HG03521 (cell line): ENCODE measurements around the gene TSBP1.
"Not testable (repeated sequence)": the region's sequence is repeated elsewhere in the genome, so short reads cannot be mapped to it uniquely, and the experiment has no call there.

Experiments used
- ATAC-seq: cut with Tn5 transposase; IDR thresholded peaks from one replicate; pipeline ENCODE4 v1.9.1; 2021; ENCODE audit warnings: mild to moderate bottlenecking, moderate library complexity; ENCODE audit not compliant: unreplicated experiment

The TSBP1 gene

DNA sequence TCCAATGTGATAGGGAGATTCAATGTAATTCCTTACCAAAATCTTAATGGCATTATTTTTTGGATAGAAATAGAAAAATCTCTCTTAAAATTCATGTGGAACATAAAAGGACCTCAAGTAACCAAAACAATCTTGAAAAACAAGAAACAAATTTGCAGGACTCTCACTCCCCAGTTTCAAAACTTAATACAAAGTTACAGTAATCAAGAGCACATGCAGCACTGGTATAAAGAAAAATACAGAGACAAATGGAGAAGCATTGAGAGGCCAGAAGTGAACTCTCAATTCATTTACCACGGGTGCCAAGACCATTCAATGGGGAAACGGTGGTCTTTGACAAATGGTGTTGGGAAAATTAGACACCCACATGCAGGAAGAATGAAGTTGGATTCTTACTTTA is 7.8 kb upstream of the TSBP1 start:
- ATAC-seq: no peak

DNA sequence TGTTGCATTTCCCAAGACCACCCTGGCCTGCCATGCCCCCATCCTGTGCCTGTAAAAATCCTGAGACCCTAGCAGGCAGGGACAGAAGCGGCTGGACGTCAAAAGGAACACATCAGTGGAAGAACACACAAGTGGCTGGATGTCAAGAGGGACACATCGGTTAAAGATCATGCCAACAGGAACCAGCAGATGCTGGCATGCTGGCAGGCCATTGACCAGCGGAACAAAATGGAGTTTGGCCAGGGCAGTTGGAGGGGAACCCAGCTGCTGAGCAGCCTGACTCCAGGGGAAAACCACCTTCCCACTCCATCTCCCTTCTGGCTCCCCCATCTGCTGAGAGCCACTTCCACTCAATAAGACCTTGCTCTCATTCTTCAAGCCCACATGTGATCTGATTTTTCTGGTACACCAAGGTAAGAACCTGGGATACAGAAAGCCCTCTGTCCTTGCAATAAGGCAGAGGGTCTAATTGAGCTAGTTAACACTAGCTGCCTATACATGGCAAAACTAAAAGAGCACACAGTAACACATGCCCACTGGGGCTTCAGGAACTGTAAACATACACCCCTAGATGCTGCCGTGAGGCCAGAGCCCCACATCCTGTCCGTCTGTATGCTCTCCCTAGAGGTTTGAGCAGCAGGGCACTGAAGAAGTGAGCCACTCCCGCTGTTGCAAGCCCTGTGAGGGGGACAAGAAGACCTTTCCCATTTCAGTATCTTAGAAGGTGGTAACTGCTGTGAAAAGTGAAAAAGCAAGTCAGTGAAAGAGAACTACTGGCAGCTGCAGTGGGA is 4.2 kb upstream of the TSBP1 start:
- ATAC-seq: no peak

GRCh38 chr6:32371229-32371628 is 474 bp downstream of the TSBP1 start:
- ATAC-seq: no peak

DNA sequence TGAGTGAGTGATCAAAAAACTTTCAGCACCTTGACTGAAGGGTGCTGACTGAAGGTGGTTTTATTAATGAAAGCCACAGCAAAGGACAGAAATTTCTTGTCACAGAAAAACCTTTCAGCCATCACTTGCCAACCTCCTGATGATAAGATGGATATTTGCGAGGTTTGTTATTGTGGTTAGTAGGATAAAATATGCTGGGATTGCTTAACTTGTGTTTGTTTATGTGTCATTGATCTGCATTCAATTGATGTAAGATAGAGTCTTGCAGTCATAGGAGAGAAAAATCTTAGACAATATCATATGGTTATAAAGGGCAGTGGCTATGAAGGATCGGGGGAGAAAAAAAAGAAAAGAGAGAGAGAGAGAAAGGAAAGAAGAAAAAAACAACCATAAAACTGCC is 1.2 kb downstream of the TSBP1 start:
- ATAC-seq: no peak

GRCh38 chr6:32369660-32370059 is 2.0 kb downstream of the TSBP1 start:
- ATAC-seq: no peak

GRCh38 chr6:32367644-32368043 is 4.1 kb downstream of the TSBP1 start:
- no peak for ATAC-seq

DNA sequence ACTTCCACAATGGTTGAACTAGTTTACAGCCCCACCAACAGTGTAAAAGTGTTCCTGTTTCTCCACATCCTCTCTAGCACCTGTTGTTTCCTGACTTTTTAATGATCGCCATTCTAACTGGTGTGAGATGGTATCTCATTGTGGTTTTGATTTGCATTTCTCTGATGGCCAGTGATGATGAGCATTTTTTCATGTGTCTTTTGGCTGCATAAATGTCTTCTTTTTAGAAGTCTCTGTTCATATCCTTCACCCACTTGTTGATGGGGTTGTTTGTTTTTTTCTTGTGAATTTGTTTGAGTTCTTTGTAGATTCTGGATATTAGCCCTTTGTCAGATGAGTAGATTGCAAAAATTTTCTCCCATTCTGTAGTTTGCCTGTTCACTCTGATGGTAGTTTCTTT is 12.5 kb downstream of the TSBP1 start:
- ATAC-seq: not testable (repeated sequence)

- ATAC-seq: not testable (repeated sequence)
Observed at GRCh38 chr6:32358548-32358947, 13.2 kb downstream of the TSBP1 start.

- no peak for ATAC-seq
Observed at GRCh38 chr6:32355018-32355417, 16.7 kb downstream of the TSBP1 start.

- no peak for ATAC-seq
Observed at GRCh38 chr6:32353348-32353747, 18.4 kb downstream of the TSBP1 start.

- ATAC-seq: no peak
Observed at GRCh38 chr6:32340242-32340641, 31.5 kb downstream of the TSBP1 start.

DNA sequence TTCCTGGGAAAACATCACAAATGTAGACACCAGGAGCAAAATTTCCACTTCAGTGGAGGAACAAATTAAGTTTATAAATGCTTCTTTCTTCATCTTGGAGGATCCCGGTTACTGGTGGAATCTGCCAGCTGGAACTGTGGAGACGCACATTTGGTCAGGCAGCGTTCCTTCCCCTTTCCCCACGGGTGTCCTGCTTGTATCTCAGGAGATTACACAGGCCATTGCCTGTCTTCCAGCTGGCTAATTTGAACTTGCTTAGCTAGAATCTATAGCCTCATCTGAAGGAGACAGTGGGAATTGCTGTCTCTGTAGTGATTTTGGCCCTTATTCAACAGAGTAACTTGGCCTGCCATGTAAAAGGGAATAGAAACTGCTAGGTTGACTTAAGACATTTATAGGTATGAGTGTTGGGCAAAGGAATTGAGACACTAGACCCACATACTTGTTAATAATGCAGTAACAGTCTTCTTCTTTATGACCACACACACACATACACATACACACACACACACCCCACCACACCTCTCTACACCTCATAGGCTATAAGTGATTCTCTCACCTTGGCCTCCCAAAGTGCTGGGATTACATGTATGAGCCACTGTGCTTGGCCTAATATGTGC is 34.4 kb downstream of the TSBP1 start:
- ATAC-seq: no peak

GRCh38 chr6:32332433-32332832 is 39.3 kb downstream of the TSBP1 start:
- ATAC-seq: no peak

DNA sequence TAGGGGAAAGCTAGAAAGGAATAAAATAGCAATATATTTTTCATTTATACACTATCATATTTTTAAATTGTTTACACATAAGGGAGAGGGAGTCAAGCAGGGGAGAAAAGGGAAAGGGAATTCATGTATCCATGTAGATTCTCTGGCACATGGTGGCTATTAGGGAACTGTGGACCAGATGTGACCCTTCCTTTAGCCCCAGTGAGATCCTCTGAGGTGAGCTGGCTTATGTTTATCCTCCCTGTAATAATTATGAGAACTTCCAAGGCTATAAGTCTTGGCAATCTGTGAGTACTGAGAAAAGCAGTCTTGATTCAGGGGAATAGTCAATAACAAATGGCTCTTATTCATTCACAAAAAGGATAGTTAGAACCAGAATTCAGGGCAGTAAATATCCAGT is 42.6 kb downstream of the TSBP1 start:
- ATAC-seq: no peak

DNA sequence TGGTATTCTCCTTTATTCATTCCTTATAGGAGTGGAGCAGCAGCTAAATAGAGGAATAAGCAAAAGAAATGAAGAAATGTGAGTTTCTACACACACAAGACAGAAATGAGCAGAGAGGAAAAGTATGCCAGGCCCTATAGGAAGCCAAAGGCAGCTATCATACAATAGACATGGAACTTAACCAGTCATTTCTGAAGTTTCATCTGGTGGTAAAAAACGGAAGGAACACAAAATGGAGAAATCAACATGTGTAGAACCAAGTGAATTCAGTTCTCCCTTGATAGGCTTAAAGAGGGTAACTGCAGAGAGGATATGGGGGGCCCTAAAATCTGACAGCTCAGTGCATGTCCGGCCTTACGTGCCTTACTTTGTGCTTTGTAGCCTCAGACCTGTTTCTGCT is 44.6 kb downstream of the TSBP1 start:
- ATAC-seq: no peak

GRCh38 chr6:32318501-32318900 is 53.2 kb downstream of the TSBP1 start:
- no peak for ATAC-seq

DNA sequence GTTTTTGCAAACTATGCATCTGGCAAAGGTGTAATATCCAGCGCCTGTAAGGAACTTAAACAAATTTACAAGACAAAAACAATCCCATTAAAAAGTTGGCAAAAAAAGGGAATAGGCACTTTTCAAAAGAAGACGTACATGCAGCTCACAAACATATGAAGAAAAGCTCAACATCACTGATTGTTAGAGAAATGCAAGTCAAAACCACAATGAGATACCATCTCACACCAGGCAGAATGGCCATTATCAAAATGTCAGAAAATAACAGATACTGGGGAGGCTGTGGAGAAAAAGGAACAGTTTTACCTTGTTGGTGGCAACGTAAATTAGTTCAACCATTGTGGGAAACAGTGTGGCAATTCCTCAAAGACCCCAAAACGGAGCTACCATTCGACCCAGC is 54.2 kb downstream of the TSBP1 start:
- ATAC-seq: no peak

DNA sequence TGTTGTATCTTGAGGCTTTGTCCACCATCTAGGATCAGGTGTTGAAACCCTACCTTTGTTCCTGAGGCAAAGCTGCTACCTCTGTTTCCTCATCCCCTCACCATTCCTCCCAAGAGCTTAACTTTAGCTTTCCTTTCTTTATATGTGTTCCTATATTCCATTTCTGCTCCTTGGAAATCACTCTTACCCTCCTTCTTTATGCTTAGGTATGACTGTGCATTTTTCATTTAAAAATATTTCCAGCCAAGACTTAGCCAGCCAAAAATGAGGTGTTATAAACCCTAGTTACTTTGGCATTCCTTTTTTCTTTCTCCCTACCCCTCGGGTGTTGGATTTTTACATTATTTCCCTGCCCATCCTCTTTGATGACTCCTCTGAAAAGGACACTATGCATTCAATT is 57.7 kb downstream of the TSBP1 start:
- no peak for ATAC-seq

DNA sequence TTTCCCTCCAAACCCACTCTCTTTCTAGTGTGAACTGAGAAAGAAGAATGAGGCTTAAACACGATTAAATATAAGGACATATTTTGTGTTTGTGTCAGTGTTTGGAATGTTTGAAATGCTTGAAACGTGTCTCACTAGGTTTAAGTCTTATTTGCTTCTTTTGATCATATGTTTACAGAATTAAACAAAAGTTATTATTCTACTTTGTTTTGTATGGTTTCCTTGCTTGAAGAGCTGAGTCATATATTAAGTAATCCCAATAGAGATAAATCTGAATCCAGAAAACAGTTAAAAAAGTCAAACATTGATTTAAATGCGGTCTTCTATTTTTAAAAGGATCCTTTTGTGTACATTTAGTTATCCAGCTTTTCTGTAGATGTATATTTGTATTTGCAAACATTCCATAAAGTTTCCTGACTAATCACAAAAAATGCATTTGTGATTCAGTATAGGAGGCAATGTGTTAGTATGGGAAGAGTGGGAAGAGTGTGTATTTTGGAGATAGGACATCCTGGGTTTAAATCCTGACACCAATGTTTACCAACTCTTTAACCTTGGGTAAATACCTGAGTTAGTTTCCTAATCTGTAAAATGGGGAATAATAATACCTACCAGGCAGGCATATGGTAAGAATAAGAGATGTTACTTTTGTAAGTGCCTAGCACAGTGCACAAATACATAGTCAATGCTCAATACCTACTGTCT is 72.9 kb downstream of the TSBP1 start:
- no peak for ATAC-seq

GRCh38 chr6:32294980-32295379 is 76.7 kb downstream of the TSBP1 start:
- not testable (repeated sequence) for ATAC-seq

GRCh38 chr6:32294566-32294965 is 77.1 kb downstream of the TSBP1 start:
- no peak for ATAC-seq

GRCh38 chr6:32293695-32294094 is 78.0 kb downstream of the TSBP1 start:
- ATAC-seq: no peak
